Body of pancreas (tissue), 4 donors: ENCODE measurements around the gene THSD4. TPM values are rescaled to one million over a fixed set of nuclear protein-coding genes. Genes with fewer than 3 reads are reported as not detected.

Experiments
- ATAC-seq: fragments of 150-250 bp; one replicate; pipeline ENCODE4 v1.9.1; 2016
- DNase-seq, 4 donors: peaks; one replicate each; pipeline ENCODE4 v3.0.0-alpha.2; 2019
- H3K27ac ChIP-seq, 4 donors: fragments of 200-600 bp; sonication (generic); 1 replicate in 3 of 4; 2 replicates in 1 of 4; pipeline versions ENCODE4 v1.5.1 to v1.6.1; 2016 to 2019; ENCODE audit warnings: mild to moderate bottlenecking in 1 of 4, mixed read lengths in 1 of 4, moderate library complexity in 1 of 4
- H3K27me3 ChIP-seq, 2 donors: fragments of 200-600 bp; sonication (generic); one replicate each; pipeline ENCODE4 v1.6.0; 2016; ENCODE audit warnings: mild to moderate bottlenecking in 1 of 2
- H3K36me3 ChIP-seq, 2 donors: fragments of 200-600 bp; sonication (generic); replicated peaks in 1 of 2; 2 replicates each; pipeline ENCODE4 v1.5.1; 2016; ENCODE audit warnings: low read depth in 2 of 2; ENCODE audit not compliant: insufficient read depth in 1 of 2
- H3K4me1 ChIP-seq: fragments of 200-600 bp; sonication (generic); one replicate; pipeline ENCODE4 v1.6.0; 2016
- H3K4me3 ChIP-seq, 2 donors: fragments of 200-600 bp; sonication (generic); 1 replicate in 1 of 2; 2 replicates in 1 of 2; pipeline ENCODE4 v1.5.1; 2016 to 2019
- H3K9me3 ChIP-seq, 3 donors: fragments of 200-600 bp; sonication (generic); 1 replicate in 2 of 3; 2 replicates in 1 of 3; pipeline ENCODE4 v1.5.1; 2016
- POLR2A ChIP-seq, 3 donors: fragments of 450-650 bp; IDR thresholded peaks; one replicate each; pipeline ENCODE4 v1.6.1; 2016; ENCODE audit warnings: antibody characterized with exemption in 3 of 3, mild to moderate bottlenecking in 2 of 3
- WGBS, 2 donors: methylation state at CpG; one replicate each; pipeline ENCODE4 v1.1.5; 2017; 5-methylcytosine and 5-hydroxymethylcytosine counted together
- intact Hi-C: fragments of 100-400 bp; cut with DNase I; formaldehyde crosslinking; loops from one replicate; pipeline ENCODE4 v1.15.1; 2023
- total RNA-seq, 2 donors: library from RNA; depleted of rRNA; stranded (reverse); fragments of >200 nt; gene quantifications; one replicate each; pipeline ENCODE4 v1.1.0, GENCODE V29; 2016
- TF ChIP-seq, protein P1 (sequence below), 7 experiments: fragments of 450-650 bp in 4 of 7; fragments of 200-600 bp in 3 of 7; sonication (generic) in 3 of 7; IDR thresholded peaks; one replicate each; pipeline ENCODE4 v1.5.1; 2016 to 2019; ENCODE audit warnings: antibody characterized with exemption in 7 of 7

The THSD4 gene
- total RNA-seq, 2 donors from 2014 or later = 12.9 to 16.1 TPM

DNA sequence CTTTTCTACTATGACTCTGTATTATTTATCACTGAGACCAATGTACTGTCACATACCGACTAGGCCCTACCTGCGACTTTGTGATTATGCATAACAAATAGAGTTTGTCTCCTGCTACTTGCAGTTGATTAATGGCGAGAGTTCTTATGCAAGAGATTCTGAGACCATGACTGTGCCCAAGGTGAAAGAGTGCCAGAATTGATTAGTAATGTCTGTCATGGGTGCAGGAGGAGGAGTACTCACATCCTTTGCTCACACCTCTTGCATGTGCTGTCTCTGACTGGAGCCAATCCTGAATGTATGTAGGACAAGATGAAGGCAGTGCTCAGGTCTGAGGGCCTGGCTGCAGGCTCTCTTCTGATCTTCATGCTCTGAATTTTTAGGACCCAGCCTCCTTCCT lies 260.7 kb downstream of the THSD4 start:
- no peak overlapping the region for H3K4me3 ChIP-seq
- no peaks in the 10 kb centered on the region for H3K9me3 ChIP-seq
- H3K27ac ChIP-seq = no peak overlapping the region
- intact Hi-C loops = no loop called here
- TF ChIP-seq POLR2A (IDR thresholded peaks at IDR 0.05) = no peak
- H3K36me3 ChIP-seq = no peaks in the 10 kb centered on the region
- WGBS, 2 donors = 66 to 77% methylated on average over 3 of the region's 3 CpGs
- ATAC-seq (no peak), DNase-seq (no peak)
- no peaks in the 10 kb centered on the region for H3K27me3 ChIP-seq
- H3K4me1 ChIP-seq = no peaks in the 10 kb centered on the region

DNA sequence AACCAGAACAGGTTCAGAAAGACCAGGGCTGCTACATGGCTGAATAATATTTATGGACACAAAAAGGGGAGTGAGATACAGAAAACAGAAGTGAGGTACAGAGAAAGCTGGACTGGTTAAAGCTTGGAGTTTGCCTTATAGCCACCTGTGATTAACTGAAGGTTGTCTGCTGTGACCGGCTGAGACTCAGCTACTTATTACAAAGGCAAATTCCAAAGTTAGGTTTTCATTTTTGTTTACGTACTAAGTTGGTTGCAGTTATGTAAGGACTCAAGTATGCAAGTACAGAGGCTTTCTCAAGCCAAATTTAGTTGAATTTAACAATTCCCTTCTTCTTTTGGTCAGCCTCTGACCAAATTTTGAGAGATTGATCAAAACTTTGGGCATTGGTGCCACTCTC lies 264.6 kb downstream of the THSD4 start:
- WGBS, 2 donors = 59 to 72% methylated on average over 2 of the region's 2 CpGs
- DNase-seq (no peak), ATAC-seq (no peak)
- no peak overlapping the region for H3K4me3 ChIP-seq
- H3K9me3 ChIP-seq = no peaks in the 10 kb centered on the region
- H3K27me3 ChIP-seq = no peaks in the 10 kb centered on the region
- intact Hi-C loops = loop anchor here (10.0 kb wide), 1 partner anchor 65 kb away; no protein-coding TSS in a partner anchor
- TF ChIP-seq, protein P1, sequence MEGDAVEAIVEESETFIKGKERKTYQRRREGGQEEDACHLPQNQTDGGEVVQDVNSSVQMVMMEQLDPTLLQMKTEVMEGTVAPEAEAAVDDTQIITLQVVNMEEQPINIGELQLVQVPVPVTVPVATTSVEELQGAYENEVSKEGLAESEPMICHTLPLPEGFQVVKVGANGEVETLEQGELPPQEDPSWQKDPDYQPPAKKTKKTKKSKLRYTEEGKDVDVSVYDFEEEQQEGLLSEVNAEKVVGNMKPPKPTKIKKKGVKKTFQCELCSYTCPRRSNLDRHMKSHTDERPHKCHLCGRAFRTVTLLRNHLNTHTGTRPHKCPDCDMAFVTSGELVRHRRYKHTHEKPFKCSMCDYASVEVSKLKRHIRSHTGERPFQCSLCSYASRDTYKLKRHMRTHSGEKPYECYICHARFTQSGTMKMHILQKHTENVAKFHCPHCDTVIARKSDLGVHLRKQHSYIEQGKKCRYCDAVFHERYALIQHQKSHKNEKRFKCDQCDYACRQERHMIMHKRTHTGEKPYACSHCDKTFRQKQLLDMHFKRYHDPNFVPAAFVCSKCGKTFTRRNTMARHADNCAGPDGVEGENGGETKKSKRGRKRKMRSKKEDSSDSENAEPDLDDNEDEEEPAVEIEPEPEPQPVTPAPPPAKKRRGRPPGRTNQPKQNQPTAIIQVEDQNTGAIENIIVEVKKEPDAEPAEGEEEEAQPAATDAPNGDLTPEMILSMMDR (IDR thresholded peaks at IDR 0.05) = no peak
- TF ChIP-seq POLR2A (IDR thresholded peaks at IDR 0.05) = no peak
- H3K27ac ChIP-seq = no peak overlapping the region
- H3K36me3 ChIP-seq = no peaks in the 10 kb centered on the region
- peaks cover 2% of the 10 kb centered on the region for H3K4me1 ChIP-seq

DNA sequence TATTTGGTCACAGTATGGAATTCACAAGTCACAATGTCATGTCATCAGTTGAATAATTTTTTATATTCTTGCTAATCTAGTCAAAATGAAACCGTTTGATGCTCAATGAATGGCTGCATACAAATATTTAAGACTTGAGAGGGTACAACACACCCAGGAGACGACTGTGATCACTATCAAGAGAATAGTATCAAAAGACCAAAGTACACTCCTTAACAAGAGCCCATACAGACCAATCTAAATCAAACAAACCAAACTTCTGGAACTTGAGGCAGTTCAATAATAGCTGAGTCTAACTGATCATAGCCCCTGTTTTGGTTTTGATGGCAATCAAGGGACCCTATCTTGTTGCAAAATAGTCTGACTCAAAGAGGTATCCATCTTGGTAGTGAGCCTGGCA lies 265.1 kb downstream of the THSD4 start:
- 40 to 52% methylated on average over 2 of the region's 2 CpGs for WGBS, 2 donors

DNA sequence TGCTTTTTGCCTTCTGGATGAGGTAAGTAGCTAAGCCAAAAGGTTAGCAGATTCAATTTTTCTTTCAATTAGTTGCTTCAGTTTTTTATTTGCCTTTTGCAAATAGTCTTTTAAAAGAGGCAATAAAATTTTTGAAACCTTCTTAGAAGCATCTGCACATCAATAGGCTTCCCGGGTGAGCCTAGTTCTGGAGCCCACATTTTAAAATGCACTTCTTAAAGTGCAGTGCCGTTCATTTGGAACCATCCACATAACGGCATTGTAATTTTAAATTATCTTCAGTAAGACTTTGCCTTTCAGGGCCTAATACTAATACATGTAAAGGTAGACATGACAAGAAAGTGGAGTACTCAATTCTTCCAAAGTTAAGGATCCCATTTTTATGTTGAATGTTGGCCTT lies 269.2 kb downstream of the THSD4 start:
- intact Hi-C loops = loop anchor here (10.0 kb wide), 1 partner anchor 60 kb away; no protein-coding TSS in a partner anchor
- ATAC-seq (no peak), DNase-seq (no peak)
- H3K27me3 ChIP-seq = no peaks in the 10 kb centered on the region
- no peak overlapping the region for H3K4me3 ChIP-seq
- H3K4me1 ChIP-seq = peaks cover 15% of the 10 kb centered on the region
- WGBS, 2 donors = 87 to 95% methylated on average over 3 of the region's 3 CpGs
- no peak overlapping the region for H3K27ac ChIP-seq
- TF ChIP-seq, protein P1 (IDR thresholded peaks at IDR 0.05) = no peak
- TF ChIP-seq POLR2A (IDR thresholded peaks at IDR 0.05) = no peak
- H3K36me3 ChIP-seq = no peaks in the 10 kb centered on the region
- H3K9me3 ChIP-seq = no peaks in the 10 kb centered on the region

More for the DNA sequence above, 265.1 kb downstream of the THSD4 start:
- ATAC-seq = no peak
- H3K4me1 ChIP-seq = peaks cover 7% of the 10 kb centered on the region
- H3K4me3 ChIP-seq = no peak overlapping the region
- H3K36me3 ChIP-seq = no peaks in the 10 kb centered on the region
- H3K27me3 ChIP-seq = no peaks in the 10 kb centered on the region
- H3K9me3 ChIP-seq = no peaks in the 10 kb centered on the region
- no peak overlapping the region for H3K27ac ChIP-seq
- no peak for DNase-seq
- intact Hi-C loops = loop anchor here (10.0 kb wide), 1 partner anchor 64 kb away; no protein-coding TSS in a partner anchor
- no peak for TF ChIP-seq POLR2A (IDR thresholded peaks at IDR 0.05)
- TF ChIP-seq, protein P1 (IDR thresholded peaks at IDR 0.05) = no peak

DNA sequence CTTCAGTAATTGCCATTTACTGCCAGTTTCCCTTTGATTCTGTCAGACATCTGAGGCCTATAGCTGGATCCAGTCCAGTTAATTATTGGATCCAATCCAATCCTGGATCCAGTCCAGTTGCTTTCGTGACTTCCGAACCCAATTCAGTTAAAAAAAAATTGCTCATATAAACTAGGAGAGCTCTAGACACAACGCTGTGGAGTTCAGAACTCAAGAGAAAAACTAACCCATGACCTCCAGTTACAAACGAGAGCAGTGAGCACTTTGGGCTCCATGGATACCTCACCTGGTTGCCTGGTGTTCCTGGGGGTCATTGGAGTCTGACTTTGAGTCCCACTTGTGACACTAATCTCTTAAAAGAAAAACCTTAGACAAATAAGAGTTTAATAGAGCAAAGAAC lies 269.8 kb downstream of the THSD4 start:
- no peaks in the 10 kb centered on the region for H3K36me3 ChIP-seq
- DNase-seq (no peak), ATAC-seq (peak; percentile 24)
- no peak overlapping the region for H3K4me3 ChIP-seq
- intact Hi-C loops = loop anchor here (10.0 kb wide), 1 partner anchor 60 kb away; no protein-coding TSS in a partner anchor
- TF ChIP-seq, protein P1 (IDR thresholded peaks at IDR 0.05) = no peak
- TF ChIP-seq POLR2A (IDR thresholded peaks at IDR 0.05) = no peak
- H3K27me3 ChIP-seq = no peaks in the 10 kb centered on the region
- H3K9me3 ChIP-seq = no peaks in the 10 kb centered on the region
- peaks cover 15% of the 10 kb centered on the region for H3K4me1 ChIP-seq
- whole genome bisulfite sequencing, 2 donors = 27 to 32% methylated on average over 4 of the region's 4 CpGs
- H3K27ac ChIP-seq = peak overlapping the region in 2 of 4 donors; percentile 32 to 51
